ENCODE data around the gene TAC3.

Gene TAC3

DNA sequence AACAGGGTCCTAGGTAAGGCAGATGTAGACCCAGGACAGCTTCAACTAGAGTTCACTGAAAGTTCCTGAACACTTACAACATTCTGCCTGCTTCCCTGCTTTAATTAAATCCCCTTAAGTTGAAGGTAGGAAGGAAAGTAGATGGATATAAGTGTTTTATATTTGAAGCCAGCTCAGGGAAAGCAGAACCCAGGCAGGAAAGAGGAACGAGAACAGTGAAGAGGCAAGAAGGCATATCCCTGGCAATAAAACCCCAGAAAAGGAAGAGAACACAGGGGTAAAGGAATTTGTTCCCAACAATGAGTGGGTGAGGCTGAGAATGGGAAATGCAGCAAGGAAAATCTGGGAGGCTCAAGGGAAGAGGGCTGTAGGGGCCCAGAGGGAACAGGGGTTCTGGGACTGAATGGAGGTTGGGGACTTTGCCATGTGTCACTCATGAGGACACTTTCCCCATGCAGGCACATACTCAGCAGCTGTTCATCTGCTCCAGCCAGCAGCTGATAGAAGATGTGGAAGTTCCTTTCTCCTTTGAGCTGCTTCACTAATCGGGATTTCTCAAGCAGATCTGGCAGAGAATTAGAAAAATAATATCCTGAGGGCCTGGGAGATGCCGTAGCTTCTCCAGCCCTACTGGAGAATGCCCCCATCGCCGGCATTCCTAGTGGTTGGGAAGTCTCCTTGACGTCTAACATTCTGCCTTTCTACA is 29.9 kb upstream of the TAC3 start:
- no peak for DNase-seq
- TF ChIP-seq GATA1 (IDR thresholded peaks at IDR 0.05; ENCODE audit: low read depth, low read length) = no peak
- TF ChIP-seq POLR2A (IDR thresholded peaks at IDR 0.05; ENCODE audit: low read length) = no peak

DNA sequence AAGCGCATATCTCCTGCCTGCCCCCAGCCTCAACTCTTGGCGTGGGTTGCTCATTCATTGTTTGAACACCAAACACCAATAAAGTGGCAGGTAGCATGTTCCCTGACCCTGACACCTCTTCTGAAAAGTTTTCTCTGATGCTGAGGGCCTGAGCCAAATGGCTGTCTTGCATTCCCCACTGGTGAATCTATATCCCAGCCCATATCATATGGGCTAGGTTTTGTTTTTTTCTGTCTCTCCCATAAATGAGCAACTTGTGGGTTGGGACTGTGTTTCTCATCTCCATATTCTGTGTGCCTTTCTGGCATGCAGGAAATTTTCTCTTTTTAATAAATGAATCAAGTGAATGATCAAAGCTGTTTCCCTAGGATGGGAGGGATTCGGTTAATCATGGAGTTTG is 28.6 kb upstream of the TAC3 start:
- DNase-seq = no peak
- no peak for TF ChIP-seq GATA1 (IDR thresholded peaks at IDR 0.05; ENCODE audit: low read depth, low read length)
- no peak for TF ChIP-seq POLR2A (IDR thresholded peaks at IDR 0.05; ENCODE audit: low read length)

DNA sequence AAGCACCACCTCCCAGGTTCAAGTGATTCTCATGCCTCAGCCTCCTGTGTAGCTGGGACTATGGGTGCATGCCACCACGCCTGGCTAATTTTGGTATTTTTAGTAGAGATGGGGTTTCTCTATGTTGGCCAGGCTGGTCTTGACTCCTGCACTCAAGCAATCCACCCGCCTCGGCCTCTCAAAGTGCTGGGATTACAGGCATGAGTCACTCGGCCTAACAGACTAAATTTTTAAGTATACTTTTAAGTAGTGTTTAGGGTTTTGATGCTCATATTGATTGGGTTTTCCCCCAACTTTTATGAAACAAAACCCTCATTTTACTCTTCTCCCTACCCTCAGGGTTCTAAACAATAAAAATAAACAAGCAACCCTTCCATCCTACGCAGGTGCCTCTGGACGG is 28.1 kb upstream of the TAC3 start:
- TF ChIP-seq POLR2A (IDR thresholded peaks at IDR 0.05; ENCODE audit: low read length) (no peak), GATA1 (IDR thresholded peaks at IDR 0.05; ENCODE audit: low read depth, low read length) (no peak)

DNA sequence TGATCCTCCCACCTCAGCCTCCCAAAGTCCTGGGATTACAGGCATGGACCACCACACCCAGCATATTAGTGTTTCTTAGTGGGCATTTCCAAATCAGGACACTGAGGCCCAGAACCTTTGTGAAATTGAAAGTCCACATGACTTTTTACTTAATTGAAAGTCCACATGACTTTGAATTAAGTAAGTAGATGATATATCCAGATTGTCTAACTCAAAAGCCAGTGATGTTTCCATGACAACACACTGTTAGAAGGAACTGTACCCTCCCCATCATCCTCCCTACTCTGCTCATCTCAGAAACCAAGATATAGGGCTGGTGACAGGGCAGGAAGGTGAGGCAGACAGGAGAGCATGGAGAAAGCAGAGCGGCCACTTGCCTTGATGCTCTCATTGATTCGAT is 26.4 kb upstream of the TAC3 start:
- TF ChIP-seq POLR2A (IDR thresholded peaks at IDR 0.05; ENCODE audit: low read length) = no peak
- TF ChIP-seq GATA1 (IDR thresholded peaks at IDR 0.05; ENCODE audit: low read depth, low read length) = no peak
- no peak for DNase-seq

More for the DNA sequence above, 28.1 kb upstream of the TAC3 start:
- no peak for DNase-seq

DNA sequence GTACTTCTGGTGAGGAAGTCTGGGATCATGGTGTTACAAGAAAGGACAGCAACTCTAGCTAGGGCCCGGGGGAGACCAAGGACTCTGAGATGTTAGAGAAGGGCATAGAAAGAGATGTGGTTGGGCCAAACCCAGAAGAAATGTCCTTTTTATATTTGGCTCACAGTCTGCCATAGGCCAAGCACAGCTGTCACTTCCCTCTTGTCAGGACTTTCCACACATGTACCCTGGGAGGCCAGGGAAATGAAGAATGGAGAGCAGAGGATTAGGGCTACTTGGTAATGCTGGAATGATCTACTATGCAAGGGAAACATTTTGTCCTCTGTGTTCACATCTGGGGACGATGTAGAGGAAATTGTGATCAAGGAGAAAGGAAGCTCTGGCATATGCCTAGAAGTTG is 24.4 kb upstream of the TAC3 start:
- TF ChIP-seq POLR2A (IDR thresholded peaks at IDR 0.05; ENCODE audit: low read length) = no peak
- no peak for TF ChIP-seq GATA1 (IDR thresholded peaks at IDR 0.05; ENCODE audit: low read depth, low read length)
- no peak for DNase-seq

DNA sequence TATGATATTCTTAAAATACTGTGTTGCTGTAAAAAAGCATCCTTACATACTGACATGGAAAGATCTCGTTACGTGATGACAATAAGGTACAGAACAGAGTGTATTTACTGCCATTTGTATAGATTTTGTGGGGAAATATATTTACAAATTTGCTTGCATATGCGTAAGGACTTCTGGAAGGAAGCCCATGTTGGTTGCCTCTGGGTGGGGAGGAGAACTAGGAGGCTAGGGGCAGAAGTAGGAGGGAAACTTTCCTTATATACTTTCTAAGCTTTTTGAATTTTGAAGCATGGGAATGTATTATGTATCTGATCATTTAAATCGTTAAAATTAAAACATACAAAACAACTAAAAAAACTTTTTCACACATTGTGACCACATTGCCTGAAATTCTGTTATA is 23.9 kb upstream of the TAC3 start:
- no peak for DNase-seq
- TF ChIP-seq GATA1 (IDR thresholded peaks at IDR 0.05; ENCODE audit: low read depth, low read length) (no peak), POLR2A (IDR thresholded peaks at IDR 0.05; ENCODE audit: low read length) (no peak)

DNA sequence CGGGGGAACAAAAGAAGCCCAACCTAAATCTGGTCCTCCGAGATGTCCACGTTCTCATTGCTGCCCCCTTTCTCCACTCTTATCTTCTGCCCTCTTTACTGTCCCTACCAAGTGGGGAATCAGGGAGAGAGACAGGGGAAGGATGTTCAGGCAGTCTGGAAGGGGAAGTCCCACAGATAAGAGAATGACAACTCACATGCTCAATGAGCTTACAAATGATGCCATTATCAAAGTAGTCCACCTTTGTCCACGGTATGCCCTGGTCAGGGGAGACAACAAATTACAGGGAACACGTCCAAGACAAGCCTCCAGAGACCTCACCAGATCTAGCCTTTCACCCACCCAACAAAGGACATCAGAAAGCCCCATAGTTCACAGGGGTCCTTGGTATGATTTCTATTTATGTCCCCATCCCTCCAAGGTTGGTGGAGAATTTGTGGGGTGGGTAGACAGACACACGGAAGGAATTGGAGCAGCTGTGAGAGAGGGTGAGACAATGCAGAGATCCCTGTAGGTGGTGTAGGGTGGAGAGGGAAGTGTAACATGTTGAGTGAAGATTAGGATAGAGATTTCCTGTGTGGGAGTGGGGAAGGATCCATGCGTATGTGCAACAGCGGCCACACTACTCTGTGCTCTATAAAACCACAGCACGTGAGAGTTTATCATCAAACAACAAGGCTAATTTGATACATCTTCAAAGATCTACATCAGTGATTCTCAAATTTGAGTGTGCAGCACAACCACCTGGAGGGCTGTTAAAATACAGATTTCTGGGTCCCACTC is 22.9 kb upstream of the TAC3 start:
- no peak for TF ChIP-seq GATA1 (IDR thresholded peaks at IDR 0.05; ENCODE audit: low read depth, low read length)
- peak; percentile 70 to 85 for DNase-seq

DNA sequence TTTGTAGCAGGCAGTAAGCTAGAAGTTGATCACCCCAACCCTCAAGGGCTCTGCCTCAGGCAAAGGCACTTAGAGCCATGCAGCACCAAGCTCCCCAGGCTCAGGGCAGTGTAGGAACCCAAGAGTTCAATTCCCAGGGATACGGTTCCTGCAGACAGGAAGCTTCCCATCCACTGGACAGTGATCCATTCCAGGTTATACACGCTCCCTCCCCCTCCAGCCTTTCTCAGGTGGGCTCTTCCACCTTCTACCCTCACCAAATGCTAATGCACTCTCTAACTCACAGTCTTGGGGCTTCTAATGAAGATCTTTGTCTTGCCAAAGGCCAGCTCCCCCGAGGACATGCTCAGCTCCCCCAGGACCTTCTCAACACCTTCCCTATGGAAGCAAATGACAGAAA is 20.9 kb upstream of the TAC3 start:
- no peak for DNase-seq
- TF ChIP-seq GATA1 (IDR thresholded peaks at IDR 0.05; ENCODE audit: low read depth, low read length) = no peak
- TF ChIP-seq POLR2A (IDR thresholded peaks at IDR 0.05; ENCODE audit: low read length) = no peak

DNA sequence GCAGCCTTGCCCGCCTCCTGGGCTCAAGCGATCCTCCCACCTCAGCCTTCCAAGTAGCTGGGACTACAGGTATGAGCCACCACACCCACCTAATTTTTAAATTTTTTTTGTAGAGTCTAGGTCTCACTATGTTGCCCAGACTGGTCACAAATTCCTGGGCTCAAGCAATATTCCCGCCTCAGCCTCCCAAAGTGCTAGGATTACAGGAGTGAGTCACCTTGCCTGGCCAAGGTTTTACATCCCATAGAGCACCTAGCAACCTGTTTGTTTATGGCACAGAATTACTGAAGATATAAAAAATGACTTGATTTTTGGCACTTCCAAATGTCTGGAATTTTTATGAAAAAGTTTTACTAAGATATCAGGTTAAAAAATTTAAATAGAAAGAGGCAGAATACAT is 17.1 kb upstream of the TAC3 start:
- TF ChIP-seq GATA1 (IDR thresholded peaks at IDR 0.05; ENCODE audit: low read depth, low read length) (no peak), POLR2A (IDR thresholded peaks at IDR 0.05; ENCODE audit: low read length) (no peak)
- no peak for DNase-seq

DNA sequence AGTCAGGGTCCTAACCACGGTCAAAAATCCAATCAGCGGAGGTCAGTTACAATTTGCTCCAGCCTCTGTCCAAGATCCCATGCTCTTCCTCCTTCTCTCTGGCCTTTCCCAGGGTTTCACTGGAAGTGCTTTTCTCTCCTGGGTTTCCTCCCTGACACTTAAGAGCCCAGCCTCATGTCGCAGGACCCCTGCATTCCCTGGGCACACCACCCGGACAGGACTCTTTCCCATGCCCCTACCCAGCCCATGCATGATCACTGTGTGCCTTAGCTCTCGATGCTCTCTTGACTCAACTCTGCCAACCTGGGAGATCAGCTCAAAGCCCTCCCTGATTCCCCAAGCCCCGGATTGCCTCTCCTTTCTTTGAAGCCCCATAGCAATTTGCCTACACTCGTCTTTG is 15.5 kb upstream of the TAC3 start:
- no peak for DNase-seq
- TF ChIP-seq POLR2A (IDR thresholded peaks at IDR 0.05; ENCODE audit: low read length) = no peak
- no peak for TF ChIP-seq GATA1 (IDR thresholded peaks at IDR 0.05; ENCODE audit: low read depth, low read length)

DNA sequence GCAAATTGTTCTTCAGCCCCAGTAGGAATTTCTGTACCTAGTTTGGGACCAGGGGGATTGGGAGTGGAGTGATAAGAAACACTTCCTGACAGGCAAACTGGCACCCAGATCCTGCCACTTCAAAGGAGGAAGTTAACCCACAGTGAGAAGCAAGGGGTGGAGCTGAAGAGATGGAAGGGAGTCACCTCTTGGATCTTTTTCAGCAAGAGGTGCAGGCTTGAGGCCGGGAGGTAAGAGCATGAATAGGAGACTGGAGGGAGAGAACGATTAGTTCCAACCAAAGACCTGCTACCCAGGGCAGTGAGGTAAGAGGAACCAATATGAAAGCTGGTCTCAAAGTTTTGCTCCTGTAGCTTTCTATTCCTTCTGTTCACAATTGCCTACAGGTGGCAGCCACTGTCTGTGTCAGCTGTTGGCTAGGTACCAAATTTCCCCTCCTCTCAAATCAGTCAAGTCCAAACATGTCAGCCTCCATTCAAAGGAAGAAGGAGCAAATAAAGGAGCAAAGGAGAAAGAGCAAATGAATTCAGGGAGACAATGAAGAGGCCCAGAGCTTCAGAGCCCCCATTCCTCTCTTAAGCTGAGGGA is 14.9 kb upstream of the TAC3 start:
- no peak for TF ChIP-seq POLR2A (IDR thresholded peaks at IDR 0.05; ENCODE audit: low read length)
- DNase-seq = peak; percentile 18 to 31

DNA sequence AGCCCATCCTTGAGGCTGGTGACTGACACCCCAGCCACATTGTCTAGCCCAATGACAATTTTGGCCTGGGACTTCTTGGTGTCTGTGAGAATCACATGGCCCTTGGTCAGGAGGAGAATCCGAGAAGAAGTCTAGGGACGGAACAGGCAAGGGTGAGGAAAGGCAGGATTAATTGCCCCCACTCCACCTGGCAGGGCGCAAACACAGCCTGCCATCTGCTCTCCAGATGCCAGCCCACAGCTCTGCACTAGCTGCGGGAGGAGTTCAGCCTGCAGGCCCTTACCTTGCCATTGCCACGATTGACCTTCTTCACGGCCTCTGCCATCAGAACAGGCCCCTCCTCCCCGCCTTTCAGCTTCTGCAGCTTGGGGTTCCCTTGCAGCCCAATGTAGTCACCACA is 13.1 kb upstream of the TAC3 start:
- DNase-seq = no peak
- TF ChIP-seq POLR2A (IDR thresholded peaks at IDR 0.05; ENCODE audit: low read length) = no peak
- TF ChIP-seq GATA1 (IDR thresholded peaks at IDR 0.05; ENCODE audit: low read depth, low read length) = no peak

DNA sequence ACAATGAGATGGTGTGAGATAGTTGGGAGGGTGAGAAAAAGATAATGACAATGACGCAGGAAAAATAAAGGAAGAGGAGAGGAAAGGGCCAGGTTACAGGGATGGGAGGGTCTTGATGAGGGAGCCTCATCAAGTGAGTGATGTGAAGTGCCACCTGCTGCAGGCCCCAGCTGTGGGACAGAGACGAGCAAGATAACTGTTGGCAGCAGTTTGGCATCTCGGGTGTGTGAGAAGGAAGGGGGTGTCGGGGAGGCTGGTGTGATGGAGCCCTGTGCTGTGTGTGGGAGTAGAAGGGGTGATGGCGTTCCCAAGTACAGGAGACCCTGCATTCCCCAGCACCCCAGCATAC is 11.4 kb upstream of the TAC3 start:
- DNase-seq = peak; percentile 33 to 50
- no peak for TF ChIP-seq GATA1 (IDR thresholded peaks at IDR 0.05; ENCODE audit: low read depth, low read length)
- TF ChIP-seq POLR2A (IDR thresholded peaks at IDR 0.05; ENCODE audit: low read length) = no peak

DNA sequence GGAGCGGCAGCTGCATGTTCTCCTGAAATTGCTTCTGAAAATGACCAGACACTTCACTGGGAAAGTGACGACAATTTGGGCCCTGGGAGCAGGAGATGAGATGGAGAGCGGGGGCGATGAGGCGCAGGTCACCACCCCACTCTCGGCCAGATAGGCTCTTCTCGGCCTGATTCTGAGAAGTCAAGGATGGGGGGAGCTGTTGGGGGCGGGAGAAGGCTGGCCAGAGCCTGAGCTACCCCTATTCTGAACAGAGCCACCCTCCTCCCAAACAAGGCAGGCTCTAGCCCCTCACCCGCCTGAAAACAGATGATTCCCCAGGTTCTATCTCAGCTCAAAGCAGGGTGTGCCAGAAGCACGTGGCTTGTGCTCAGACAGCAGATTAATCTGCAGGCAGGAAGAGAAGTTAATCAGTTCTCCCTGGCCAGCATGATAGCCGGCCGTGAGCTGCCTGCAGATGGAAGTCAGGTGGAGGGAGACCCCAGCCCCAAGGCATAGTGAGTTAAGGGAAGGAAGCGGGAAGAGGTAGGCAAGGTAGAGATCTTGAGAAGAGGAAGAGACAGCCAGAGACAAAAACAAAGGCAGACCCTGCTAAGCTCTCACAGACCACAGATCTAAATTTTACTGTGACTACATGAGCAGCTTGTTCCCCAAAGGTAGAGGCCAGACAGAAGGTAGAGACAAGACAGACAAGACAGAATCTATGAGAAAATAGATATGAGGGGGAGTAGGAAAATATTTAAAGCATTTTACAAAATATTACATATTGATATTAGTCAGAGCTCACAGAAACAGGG is 10.9 kb upstream of the TAC3 start:
- TF ChIP-seq POLR2A (IDR thresholded peaks at IDR 0.05; ENCODE audit: low read length) (peak; percentile 16), GATA1 (IDR thresholded peaks at IDR 0.05; ENCODE audit: low read depth, low read length) (no peak)
- DNase-seq = peak; percentile 45 to 62
